ENCODE data around the gene NEK11.
"Not testable (repeated sequence)": the region's sequence is repeated elsewhere in the genome, so short reads cannot be mapped to it uniquely, and the experiment has no call there.

NEK11 gene

DNA sequence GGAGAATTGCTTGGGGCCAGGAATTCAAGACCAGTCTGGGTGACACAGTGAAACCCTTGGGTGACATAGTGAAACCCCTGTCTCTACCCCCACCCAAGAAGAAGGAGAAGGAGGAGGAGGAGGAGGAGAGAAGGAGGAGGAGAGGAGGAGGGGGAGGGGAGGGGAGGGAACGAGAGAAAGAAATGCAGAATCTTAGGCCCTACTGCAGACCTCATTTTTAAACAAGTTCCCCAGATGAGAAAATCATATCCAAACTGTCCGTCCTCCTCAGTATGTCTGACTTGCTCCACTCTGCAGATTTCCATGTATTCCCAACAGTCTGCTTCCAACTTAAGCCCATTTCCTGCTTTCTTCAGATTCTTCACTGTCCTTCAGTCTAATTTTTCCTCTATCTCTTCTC is 291.0 kb downstream of the NEK11 start:
- DNase-seq: no peak

DNA sequence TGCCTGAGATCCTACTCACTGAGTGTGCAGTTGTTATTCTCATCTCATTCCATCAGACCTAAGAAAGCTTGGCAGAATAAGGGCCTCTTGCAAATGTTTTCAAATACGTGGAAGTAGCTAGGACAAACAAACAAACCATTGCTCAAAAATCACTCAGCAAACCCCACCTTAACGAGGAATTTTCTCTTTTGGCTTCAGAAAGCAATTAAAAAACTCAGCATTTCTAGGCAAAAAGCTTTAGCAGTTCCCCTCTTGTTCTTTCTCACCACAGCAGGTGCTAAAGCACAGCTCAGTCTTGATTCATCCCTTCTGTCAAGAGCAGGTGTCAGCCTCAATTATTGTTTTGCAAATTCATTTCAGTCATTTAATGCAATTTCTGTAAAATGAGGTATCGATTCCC is 296.3 kb downstream of the NEK11 start:
- DNase-seq: no peak

DNA sequence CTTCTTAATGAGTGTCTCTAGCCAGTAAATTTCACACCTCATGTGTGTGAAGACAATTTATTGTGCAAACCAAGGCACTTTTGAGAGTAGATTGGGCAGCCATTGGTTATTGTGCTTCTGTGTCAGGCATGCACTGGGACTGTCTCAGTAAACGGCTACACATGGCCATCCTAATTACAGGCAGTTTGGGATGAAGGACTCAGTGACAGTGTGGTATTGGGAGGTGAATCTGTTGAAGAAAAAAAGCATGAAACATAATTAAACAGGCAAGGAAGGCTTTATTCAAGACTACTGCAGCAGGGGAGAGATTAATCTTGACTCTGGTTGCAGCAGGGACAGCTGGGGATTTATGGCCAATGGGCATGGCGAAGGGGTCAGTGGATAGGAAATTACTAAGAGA is 297.1 kb downstream of the NEK11 start:
- no peak for DNase-seq

DNA sequence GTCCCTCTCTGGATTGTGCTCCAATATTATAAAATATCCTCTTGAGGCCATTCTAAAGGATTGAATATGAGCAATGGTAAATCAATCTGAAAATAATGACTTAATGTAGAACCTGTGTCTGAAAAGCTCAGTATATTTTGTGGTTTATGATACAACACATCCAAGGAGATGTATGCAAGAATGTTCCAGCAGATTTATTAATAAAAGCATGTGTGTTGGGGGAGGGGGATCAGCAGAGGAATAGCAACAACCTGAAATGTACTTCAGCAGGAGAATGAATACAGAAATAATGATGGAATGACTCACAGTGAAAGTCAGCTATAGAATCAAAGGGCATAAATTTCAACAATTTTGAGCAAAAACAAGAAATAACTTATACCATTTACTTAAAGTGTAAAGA is 298.2 kb downstream of the NEK11 start:
- DNase-seq: no peak

DNA sequence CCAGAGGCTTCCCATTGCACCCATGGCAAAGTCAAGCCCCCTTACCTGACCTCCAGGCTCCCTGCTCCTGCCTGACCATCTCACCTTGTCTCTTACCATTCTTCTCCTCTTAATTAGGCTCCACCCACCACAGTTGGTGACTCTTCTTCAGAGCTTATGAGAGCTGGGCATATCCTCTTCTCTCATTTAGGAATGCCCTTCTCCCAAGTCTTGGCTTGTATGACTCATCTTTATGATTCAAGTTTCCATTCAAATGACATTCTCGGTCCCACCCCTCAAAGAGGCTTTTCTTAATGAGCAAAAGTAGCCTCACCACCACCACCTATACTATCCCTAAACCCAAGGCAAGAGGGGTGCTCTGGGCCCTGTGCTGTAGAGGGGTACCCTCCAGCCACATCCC is 299.6 kb downstream of the NEK11 start:
- no peak for DNase-seq

DNA sequence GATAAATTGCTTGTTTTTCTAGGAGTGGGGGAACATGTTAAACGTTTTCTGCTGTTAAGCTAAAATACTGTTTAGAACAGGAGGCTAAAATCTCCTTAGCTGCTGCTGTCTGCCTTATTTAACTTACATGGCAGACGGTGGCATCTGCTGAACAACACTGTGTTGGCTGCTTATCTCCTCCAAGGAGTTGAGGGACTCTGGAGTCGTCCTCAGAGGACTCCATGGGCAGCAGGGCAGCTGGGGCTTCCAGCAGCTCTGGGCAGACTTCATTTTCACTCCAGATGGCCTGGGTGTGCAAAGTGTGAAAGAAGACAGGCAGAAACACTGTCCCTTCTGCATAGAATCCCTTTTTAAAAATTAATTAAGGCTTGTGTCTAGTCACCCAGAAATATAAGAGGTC is 302.0 kb downstream of the NEK11 start:
- no peak for DNase-seq

DNA sequence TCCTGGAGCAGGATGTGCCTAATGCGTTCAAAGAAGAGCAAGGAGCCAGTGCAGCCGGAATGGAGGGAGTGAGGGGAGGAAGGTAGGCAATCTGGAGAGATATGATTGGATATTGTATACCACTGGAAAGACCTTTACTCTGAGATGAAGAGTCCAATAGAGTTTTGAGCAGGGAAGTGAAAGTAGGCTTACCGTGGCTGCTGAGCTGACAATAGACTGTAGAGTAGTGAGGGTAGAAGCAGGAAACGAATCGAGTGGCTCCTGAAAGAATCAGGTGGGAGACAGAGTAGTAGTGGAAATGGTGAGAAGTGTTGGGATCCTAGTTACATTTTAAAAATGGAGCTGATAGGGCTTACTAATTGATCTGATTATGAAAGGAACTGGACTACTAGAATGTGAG is 303.1 kb downstream of the NEK11 start:
- no peak for DNase-seq

DNA sequence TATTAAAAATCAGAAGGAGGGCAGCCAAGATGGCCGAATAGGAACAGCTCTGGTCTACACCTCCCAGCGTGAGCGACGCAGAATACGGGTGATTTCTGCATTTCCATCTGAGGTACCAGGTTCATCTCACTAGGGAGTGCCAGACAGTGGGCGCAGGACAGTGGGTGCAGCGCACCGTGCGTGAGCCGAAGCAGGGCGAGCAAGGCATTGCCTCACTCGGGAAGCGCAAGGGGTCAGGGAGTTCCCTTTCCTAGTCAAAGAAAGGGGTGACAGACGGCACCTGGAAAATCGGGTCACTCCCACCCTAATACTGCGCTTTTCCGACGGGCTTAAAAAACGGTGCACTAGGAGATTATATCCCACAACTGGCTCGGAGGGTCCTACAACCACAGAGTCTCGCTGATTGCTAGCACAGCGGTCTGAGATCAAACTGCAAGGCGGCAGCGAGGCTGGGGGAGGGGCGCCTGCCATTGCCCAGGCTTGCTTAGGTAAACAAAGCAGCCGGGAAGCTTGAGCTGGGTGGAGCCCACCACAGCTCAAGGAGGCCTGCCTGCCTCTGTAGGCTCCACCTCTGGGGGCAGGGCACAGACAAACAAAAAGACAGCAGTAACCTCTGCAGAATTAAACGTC is 304.9 kb downstream of the NEK11 start:
- DNase-seq: not testable (repeated sequence)

DNA sequence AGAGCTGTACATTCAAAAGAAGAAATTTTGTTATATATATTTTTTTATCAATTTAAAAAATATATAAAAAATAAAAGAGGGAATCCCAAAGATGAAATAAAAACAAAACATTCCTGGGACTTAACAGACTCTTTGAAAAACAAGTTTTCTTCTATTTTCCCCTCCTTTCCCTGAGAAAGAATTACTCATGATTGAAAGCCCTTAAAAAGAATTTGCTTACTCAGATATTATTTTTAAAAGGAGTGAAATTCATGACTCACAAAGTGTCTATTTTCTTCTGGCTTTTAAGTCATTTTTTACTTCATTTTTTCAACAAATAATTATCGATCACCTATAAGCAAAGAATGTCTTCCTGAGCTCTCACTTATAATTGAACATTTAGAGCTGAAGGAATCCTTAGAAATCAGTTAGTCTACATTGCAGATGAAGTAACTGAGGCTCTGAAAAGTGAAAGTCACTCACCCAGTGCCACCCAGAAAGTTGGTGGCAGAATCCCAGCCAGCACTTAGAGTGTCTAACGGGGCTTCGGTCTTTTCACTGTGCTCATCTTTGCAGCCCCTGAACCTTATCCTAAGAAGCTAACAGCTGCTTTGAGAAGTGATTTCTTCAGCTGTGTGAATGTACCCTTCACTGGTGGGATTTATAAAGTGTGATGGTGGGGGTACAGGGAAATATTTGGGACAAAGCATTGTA is 312.4 kb downstream of the NEK11 start:
- no peak for DNase-seq

DNA sequence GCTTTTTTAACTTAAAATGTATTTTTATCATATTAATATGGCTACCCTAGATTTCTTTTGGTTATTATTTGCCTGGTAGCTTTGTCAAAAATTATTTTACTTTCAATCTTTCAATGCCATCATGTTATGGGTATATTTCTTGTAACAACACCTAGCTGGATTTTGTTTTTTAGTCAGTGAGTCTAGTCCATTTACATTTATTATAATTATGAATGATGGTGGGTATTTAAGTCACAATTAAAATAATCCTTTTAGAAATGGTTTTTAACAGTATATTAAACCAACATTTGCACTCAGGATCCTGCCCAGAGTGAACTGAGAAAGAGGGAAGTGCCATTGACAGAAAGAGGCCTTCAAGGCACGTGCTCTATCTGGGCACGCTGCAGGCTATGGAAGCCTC is 315.1 kb downstream of the NEK11 start:
- no peak for DNase-seq

DNA sequence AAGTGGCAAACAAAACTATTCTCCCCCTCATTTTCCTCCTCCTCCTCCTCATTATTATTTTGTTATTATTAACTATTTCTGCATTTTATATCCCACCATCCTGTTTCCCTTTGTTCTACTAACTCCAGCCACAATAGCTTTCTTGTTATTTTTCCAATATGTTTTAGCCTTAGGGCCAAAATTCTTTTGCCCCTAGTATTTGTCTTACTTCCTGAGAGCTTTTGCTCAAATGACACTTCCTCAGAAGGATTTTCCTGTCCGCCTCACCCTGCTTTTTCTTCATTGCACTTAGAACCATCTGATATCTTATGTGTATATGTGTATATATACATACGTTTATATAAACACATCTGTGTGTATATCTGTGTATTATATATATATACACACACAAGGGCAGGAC is 322.2 kb downstream of the NEK11 start:
- no peak for DNase-seq

DNA sequence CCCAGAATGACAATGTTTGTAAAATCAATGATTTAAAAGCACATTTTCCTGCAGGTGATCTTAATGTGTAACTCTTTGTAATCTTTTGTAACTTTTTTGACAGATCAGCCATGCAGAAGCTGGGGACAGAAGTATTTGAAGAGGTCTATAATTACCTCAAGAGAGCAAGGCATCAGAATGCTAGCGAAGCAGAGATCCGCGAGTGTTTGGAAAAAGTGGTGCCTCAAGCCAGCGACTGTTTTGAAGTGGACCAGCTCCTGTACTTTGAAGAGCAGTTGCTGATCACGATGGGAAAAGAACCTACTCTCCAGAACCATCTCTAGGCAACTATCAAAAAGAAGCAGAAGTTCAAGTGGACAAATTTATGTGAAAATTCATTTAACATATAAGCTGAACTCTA is 322.8 kb downstream of the NEK11 start:
- no peak for DNase-seq

DNA sequence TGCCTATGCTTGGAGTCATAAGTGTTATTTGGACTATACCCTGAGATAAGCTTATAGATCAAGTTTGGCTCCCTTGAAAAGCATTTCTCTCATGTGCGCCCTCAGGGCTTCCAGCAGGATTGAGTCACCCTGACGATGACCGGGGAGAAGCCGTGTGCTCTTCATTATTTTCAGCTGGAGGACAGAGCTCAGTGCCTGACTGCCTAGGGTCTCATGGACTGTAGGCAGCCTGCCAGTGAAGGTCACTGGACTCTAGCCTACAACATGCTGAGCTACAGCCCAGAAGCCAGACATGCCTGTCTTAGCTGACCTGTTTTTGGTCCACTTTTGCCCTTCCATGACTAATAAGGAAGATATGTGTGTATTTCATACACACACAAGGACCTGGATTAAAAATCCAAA is 323.3 kb downstream of the NEK11 start:
- no peak for DNase-seq

DNA sequence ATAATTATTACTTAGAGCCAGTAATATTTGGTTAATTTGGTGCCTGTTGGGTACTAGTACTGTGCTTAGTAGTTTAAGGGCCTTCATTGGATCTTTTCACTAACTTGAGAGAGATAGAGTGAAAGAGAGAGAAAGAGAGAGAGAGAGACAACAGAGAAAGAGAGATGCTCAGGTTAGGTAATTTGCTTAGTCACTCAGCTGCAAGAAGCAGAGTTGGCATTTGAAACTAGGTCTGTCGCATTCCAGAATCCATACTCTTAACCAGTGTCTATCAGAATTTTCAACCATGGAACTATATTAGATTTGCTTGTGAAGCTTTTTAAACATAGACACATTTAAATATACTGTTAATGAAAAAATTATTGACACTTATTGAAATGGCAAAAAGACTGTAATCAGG is 323.8 kb downstream of the NEK11 start:
- DNase-seq: no peak

DNA sequence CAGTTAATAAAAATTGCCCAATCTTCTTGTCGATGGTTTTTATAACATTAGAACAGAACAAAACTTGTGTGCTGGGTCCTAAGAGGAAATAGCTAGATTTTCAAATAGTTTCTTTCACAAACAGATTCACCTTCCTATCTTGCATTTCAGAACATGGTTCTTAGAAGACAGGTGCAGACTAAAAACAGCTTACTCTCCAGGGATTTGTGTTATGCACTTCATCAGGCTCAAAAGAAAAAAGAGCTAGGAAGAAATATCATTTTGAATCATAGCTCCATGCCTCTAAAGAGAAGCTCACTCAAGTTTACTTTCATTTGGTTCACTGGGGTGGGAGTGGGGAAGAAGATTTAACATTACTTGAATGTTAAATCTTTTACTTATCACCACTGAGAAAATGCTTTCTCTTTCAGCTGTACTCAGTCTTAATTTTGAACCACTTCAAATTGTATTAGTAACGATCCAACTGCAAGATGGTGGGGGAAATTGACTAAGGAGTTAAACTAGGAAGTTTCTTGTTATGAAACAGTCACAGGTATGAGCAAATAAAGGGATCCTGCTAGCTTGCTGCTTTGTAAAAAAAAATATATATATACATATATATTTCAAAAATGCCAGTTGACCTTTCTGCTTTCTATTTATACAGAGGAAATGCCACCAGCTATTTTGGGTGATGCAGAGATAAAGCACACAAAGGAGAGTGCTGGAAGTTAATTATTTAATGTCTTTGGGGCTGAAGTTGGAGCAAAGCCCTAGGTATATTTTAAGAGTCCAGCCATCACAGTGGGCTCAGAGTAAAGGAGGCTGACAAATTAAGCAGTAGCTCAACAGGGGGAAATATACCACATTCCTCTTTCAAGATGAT is 326.6 kb downstream of the NEK11 start:
- DNase-seq: no peak

DNA sequence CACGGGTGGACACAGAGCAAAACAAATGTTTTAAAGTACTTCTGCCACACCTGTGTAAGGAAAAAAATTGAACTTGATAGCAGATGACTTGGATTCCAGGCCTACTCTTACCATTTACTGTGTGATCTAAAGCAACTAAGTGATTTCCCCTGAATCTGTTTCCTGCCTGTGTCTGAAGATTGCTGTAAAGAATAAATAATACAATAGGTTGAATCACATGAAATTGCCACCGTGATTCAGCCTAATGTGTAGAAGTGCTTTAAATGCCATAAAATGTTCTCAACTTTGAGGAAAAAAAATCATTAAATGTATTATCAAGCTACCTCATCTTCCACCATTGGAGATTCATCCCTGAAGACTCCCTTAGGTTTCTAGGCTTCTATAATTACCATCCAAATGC is 327.3 kb downstream of the NEK11 start:
- DNase-seq: no peak

DNA sequence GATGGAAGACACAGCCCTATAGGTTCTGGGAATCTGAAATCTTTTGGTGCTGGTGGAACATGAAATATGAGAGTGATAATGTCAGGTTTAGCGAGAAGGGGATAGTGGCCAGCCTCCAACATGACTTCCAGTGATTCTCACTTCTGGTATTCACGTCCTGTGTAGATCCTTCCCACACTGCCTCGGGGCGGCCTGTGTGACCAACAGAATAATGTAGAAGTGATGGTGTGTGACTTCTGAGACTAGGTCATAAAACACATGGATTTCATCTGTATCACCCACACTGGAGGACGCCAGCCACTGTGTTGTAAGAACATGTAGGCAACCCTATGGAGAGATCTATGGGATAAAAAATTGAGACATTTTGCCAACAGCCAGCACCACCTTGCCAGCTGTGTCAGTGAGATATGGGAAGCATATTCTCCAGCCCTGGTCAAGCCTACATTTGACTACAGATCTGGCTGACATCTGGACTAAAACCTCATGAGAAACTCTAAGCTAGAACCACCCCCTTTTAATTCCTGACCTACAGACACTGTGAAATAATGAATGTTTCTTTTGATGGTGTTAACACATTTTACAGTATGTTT is 329.4 kb downstream of the NEK11 start:
- no peak for DNase-seq

DNA sequence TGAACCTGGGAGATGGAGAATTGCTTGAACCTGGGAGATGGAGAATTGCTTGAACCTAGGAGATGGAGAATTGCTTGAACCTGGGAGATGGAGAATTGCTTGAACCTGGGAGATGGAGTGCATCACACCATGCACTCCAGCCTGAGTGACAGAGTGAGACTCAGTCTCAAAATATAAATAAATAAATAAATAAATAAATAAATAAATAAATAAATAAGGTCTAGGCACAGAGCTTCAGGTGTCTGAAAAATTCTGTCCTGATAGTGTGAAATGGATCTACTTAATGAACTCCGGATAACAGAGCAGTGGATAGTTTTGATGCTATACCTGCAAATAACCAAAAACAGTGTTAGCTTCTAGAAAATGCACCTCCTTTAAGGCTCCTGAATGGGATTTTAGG is 330.6 kb downstream of the NEK11 start:
- DNase-seq: no peak

DNA sequence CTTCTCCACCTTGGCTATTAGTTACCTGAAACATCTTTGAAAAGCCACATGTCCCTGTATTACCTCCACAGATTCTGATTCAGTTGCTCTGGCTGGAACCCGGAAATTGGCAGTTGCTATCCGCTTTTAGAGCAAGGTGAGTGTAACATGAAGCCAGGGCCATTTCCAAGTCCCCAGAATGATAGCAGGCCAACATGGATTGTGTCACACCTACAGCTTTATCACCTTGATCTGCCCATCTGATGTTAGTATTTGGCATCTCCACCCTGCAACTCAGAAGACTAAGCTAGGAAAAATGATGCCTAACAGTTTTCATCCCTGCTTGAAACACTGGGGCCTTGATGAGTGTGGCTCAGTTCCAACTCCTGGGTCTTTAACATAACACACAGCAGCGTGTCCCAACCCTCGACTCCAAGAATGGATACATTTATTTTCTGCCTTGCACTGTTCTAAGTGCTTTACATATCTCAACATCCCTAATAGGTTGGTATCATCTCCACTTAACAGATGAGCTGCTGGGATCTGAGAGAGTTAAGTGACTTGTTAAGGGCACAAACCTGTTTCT is 333.6 kb downstream of the NEK11 start:
- DNase-seq: no peak

DNA sequence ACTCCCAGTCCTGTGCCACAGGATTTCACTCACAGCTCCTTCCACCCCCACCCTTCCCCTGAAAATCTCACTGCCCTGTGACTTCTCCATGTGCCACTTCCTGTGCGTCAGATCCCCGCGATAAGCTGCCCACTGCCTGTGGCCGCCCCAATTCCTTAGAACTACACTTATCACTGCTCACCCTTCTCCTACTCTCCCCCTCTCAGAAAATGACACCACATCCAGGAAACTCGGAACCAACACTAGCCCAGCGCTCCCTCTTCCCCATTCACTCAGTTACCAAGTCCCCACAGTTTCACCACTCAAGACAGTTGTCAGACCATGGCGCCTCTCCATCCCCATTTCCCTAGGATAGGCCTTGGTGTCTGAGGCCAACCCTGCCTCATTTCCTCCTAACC is 334.4 kb downstream of the NEK11 start:
- not testable (repeated sequence) for DNase-seq

DNA sequence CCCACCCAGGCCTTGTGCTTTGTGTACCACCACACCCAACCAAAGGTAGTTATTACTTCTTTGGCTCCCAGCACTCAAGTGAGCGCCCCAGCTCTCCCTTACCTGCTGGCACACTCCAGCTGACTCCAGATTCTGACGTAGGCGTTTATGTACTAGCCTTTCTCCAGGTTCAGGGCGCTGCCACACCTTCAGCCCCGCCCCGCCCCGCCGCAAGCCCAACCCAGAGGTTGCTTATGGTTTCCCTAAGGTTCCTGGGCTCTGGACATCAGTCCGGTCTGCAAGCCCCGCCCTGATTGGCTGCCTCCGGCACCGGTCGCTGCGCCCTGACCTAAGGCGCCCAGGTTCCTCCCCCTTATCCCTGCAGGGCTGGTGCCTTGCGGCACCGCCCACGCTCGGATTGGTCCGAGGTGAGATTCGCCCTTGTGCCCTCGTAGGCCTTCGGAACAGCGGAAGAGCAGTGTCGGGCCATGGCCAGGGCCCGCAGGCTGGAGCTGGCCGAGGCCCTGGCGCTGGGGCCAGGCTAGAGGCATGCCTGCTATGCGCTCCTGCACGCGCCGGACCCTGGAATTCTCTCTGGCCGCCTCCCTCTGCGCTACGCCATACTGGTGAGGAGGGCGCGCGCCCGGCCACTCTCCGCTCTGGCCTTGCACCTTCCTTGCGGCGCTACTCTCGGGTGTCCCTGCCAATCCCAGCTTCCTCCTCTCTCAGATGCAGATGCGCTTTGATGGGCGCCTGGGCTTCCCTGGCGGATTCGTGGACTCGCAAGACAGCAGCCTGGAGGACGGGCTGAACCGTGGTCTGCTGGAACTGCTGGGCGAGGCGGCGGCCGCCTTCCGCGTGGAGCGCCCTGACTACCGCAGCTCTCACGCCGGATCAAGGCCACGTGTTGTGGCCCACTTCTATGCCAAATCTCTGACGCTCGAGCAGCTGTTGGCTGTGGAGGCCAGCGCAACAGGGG is 335.1 kb downstream of the NEK11 start:
- no peak for DNase-seq

DNA sequence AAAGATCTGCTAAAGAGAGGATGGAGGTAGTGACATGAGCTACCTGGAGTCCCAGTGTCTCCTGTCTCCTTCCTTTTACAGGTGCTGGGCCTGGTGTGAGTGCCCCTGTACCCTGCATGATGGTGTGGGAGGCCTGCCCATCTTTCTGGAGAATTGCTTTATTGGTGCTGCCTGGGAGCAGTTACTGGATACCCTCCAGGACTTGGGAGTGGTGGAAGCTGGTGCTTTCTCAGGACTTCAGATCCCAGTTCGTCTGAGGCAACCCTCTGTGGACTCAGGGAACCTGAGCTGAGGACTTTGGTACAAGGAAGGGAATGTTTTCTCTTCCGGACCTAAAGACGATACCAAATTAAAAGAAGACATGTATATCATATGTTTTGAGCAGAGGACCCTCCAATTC is 336.6 kb downstream of the NEK11 start:
- DNase-seq: no peak
